Measurements from ENCODE around the gene TMEM213.

DNA sequence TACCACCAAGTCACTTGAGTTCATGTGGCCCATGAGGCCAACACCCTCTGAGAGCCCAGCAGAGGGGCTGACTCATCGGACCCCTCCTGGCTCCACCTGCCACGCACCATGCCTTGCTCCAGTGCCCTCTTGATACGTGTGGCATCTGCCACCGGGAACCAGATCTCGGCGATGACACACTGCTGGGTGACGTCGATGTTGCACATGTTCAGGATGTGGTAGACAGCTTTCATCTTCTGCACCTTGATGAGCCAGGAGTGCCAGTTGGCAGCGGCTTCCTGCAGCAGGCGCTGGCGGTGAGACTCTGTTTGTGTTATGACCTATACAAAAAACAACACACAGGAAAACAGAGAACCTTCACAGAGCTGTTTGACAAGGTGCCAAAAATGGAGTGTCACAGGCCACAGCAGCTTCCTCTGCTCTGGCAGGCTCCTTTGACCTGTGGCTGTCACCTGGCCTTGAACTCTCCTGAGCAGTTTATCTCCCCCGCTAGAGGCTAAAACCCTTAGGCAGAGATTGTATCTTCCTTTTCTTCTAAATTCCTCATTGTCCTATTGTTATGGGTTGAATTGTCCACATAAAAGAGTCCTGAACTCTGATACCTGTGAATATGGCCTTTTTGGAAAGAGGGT is 45.2 kb upstream of the TMEM213 start:
- TF ChIP-seq CREB1 (CRISPR knock-in tag; IDR thresholded peaks at IDR 0.05) = no peak
- TF ChIP-seq, protein P1, sequence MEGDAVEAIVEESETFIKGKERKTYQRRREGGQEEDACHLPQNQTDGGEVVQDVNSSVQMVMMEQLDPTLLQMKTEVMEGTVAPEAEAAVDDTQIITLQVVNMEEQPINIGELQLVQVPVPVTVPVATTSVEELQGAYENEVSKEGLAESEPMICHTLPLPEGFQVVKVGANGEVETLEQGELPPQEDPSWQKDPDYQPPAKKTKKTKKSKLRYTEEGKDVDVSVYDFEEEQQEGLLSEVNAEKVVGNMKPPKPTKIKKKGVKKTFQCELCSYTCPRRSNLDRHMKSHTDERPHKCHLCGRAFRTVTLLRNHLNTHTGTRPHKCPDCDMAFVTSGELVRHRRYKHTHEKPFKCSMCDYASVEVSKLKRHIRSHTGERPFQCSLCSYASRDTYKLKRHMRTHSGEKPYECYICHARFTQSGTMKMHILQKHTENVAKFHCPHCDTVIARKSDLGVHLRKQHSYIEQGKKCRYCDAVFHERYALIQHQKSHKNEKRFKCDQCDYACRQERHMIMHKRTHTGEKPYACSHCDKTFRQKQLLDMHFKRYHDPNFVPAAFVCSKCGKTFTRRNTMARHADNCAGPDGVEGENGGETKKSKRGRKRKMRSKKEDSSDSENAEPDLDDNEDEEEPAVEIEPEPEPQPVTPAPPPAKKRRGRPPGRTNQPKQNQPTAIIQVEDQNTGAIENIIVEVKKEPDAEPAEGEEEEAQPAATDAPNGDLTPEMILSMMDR (IDR thresholded peaks at IDR 0.05) = no peak
- TF ChIP-seq TEAD4 (CRISPR knock-in tag; IDR thresholded peaks at IDR 0.05) = no peak
- no peak for TF ChIP-seq ZBTB21 (CRISPR knock-in tag; IDR thresholded peaks at IDR 0.05; ENCODE audit: borderline replicate concordance)
- TF ChIP-seq, protein P2, sequence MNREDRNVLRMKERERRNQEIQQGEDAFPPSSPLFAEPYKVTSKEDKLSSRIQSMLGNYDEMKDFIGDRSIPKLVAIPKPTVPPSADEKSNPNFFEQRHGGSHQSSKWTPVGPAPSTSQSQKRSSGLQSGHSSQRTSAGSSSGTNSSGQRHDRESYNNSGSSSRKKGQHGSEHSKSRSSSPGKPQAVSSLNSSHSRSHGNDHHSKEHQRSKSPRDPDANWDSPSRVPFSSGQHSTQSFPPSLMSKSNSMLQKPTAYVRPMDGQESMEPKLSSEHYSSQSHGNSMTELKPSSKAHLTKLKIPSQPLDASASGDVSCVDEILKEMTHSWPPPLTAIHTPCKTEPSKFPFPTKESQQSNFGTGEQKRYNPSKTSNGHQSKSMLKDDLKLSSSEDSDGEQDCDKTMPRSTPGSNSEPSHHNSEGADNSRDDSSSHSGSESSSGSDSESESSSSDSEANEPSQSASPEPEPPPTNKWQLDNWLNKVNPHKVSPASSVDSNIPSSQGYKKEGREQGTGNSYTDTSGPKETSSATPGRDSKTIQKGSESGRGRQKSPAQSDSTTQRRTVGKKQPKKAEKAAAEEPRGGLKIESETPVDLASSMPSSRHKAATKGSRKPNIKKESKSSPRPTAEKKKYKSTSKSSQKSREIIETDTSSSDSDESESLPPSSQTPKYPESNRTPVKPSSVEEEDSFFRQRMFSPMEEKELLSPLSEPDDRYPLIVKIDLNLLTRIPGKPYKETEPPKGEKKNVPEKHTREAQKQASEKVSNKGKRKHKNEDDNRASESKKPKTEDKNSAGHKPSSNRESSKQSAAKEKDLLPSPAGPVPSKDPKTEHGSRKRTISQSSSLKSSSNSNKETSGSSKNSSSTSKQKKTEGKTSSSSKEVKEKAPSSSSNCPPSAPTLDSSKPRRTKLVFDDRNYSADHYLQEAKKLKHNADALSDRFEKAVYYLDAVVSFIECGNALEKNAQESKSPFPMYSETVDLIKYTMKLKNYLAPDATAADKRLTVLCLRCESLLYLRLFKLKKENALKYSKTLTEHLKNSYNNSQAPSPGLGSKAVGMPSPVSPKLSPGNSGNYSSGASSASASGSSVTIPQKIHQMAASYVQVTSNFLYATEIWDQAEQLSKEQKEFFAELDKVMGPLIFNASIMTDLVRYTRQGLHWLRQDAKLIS (CRISPR knock-in tag; IDR thresholded peaks at IDR 0.05; ENCODE audit: borderline replicate concordance) = no peak
- TF ChIP-seq, protein P3, sequence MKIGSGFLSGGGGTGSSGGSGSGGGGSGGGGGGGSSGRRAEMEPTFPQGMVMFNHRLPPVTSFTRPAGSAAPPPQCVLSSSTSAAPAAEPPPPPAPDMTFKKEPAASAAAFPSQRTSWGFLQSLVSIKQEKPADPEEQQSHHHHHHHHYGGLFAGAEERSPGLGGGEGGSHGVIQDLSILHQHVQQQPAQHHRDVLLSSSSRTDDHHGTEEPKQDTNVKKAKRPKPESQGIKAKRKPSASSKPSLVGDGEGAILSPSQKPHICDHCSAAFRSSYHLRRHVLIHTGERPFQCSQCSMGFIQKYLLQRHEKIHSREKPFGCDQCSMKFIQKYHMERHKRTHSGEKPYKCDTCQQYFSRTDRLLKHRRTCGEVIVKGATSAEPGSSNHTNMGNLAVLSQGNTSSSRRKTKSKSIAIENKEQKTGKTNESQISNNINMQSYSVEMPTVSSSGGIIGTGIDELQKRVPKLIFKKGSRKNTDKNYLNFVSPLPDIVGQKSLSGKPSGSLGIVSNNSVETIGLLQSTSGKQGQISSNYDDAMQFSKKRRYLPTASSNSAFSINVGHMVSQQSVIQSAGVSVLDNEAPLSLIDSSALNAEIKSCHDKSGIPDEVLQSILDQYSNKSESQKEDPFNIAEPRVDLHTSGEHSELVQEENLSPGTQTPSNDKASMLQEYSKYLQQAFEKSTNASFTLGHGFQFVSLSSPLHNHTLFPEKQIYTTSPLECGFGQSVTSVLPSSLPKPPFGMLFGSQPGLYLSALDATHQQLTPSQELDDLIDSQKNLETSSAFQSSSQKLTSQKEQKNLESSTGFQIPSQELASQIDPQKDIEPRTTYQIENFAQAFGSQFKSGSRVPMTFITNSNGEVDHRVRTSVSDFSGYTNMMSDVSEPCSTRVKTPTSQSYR (CRISPR knock-in tag; IDR thresholded peaks at IDR 0.05) = no peak
- TF ChIP-seq, protein P4, sequence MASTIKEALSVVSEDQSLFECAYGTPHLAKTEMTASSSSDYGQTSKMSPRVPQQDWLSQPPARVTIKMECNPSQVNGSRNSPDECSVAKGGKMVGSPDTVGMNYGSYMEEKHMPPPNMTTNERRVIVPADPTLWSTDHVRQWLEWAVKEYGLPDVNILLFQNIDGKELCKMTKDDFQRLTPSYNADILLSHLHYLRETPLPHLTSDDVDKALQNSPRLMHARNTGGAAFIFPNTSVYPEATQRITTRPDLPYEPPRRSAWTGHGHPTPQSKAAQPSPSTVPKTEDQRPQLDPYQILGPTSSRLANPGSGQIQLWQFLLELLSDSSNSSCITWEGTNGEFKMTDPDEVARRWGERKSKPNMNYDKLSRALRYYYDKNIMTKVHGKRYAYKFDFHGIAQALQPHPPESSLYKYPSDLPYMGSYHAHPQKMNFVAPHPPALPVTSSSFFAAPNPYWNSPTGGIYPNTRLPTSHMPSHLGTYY (CRISPR knock-in tag; IDR thresholded peaks at IDR 0.05) = no peak
- TF ChIP-seq, protein P5, sequence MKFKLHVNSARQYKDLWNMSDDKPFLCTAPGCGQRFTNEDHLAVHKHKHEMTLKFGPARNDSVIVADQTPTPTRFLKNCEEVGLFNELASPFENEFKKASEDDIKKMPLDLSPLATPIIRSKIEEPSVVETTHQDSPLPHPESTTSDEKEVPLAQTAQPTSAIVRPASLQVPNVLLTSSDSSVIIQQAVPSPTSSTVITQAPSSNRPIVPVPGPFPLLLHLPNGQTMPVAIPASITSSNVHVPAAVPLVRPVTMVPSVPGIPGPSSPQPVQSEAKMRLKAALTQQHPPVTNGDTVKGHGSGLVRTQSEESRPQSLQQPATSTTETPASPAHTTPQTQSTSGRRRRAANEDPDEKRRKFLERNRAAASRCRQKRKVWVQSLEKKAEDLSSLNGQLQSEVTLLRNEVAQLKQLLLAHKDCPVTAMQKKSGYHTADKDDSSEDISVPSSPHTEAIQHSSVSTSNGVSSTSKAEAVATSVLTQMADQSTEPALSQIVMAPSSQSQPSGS (CRISPR knock-in tag; IDR thresholded peaks at IDR 0.05; ENCODE audit: borderline replicate concordance, low read depth) = no peak
- TF ChIP-seq, protein P6, sequence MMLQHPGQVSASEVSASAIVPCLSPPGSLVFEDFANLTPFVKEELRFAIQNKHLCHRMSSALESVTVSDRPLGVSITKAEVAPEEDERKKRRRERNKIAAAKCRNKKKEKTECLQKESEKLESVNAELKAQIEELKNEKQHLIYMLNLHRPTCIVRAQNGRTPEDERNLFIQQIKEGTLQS (CRISPR knock-in tag; conservative IDR thresholded peaks at IDR 0.05) = no peak
- TF ChIP-seq KAT7 (CRISPR knock-in tag; IDR thresholded peaks at IDR 0.05; ENCODE audit: borderline replicate concordance) = no peak
- TF ChIP-seq CBFB (CRISPR knock-in tag; IDR thresholded peaks at IDR 0.05; ENCODE audit: low read depth) = no peak
- TF ChIP-seq, protein P7, sequence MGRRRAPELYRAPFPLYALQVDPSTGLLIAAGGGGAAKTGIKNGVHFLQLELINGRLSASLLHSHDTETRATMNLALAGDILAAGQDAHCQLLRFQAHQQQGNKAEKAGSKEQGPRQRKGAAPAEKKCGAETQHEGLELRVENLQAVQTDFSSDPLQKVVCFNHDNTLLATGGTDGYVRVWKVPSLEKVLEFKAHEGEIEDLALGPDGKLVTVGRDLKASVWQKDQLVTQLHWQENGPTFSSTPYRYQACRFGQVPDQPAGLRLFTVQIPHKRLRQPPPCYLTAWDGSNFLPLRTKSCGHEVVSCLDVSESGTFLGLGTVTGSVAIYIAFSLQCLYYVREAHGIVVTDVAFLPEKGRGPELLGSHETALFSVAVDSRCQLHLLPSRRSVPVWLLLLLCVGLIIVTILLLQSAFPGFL (CRISPR knock-in tag; IDR thresholded peaks at IDR 0.05; ENCODE audit: borderline replicate concordance) = no peak
- TF ChIP-seq, protein P8, sequence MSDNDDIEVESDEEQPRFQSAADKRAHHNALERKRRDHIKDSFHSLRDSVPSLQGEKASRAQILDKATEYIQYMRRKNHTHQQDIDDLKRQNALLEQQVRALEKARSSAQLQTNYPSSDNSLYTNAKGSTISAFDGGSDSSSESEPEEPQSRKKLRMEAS (CRISPR knock-in tag; IDR thresholded peaks at IDR 0.05) = no peak

All from WTC11 (cell line).